Fibroblast of upper back skin (primary cell): Measurements from ENCODE around the gene POLR2J3.
"Not testable (repeated sequence)": the region's sequence is repeated elsewhere in the genome, so short reads cannot be mapped to it uniquely, and the experiment has no call there.

Source experiments
- DNase-seq: peaks from one replicate; pipeline ENCODE4 v3.0.0-alpha.2; 2013

Gene POLR2J3

GRCh38 chr7:102581722-102582121, 9.3 kb upstream of the POLR2J3 start:
- DNase-seq = not testable (repeated sequence)

- DNase-seq = not testable (repeated sequence)
Measured at GRCh38 chr7:102578486-102578885, 6.1 kb upstream of the POLR2J3 start.

- not testable (repeated sequence) for DNase-seq
Measured at GRCh38 chr7:102577315-102578240, 5.2 kb upstream of the POLR2J3 start.

- DNase-seq = not testable (repeated sequence)
Measured at GRCh38 chr7:102576363-102576762, 4.0 kb upstream of the POLR2J3 start.

- not testable (repeated sequence) for DNase-seq
Measured at GRCh38 chr7:102574607-102575006, 2.2 kb upstream of the POLR2J3 start.

GRCh38 chr7:102568620-102569019, 3.8 kb downstream of the POLR2J3 start:
- DNase-seq = not testable (repeated sequence)

GRCh38 chr7:102550808-102551422, 21.5 kb downstream of the POLR2J3 start, which contains the start of gene SPDYE2:
Gene SPDYE2 (plus strand): TSS chr7:102551226. CDS start chr7:102553256, 2,030 bp downstream.
- not testable (repeated sequence) for DNase-seq

- DNase-seq = not testable (repeated sequence)
Measured at GRCh38 chr7:102546353-102546752, 26.0 kb downstream of the POLR2J3 start.

- not testable (repeated sequence) for DNase-seq
Measured at GRCh38 chr7:102545288-102545687, 27.1 kb downstream of the POLR2J3 start.

GRCh38 chr7:102544372-102544771, 28.0 kb downstream of the POLR2J3 start:
- not testable (repeated sequence) for DNase-seq

GRCh38 chr7:102543596-102543995, 28.8 kb downstream of the POLR2J3 start, which contains the start of gene UPK3BL2:
Gene UPK3BL2 (minus strand): TSS chr7:102543696. CDS start chr7:102543636, 60 bp downstream.
- DNase-seq = not testable (repeated sequence)

- not testable (repeated sequence) for DNase-seq
Measured at GRCh38 chr7:102542771-102543170, 29.6 kb downstream of the POLR2J3 start.

- not testable (repeated sequence) for DNase-seq
Measured at GRCh38 chr7:102542083-102542482, 30.3 kb downstream of the POLR2J3 start.

GRCh38 chr7:102540604-102541003, 31.8 kb downstream of the POLR2J3 start:
- not testable (repeated sequence) for DNase-seq

GRCh38 chr7:102535062-102535615, 37.2 kb downstream of the POLR2J3 start:
- DNase-seq = not testable (repeated sequence)

GRCh38 chr7:102532127-102532526, 40.3 kb downstream of the POLR2J3 start:
- not testable (repeated sequence) for DNase-seq

- not testable (repeated sequence) for DNase-seq
Measured at GRCh38 chr7:102531583-102531982, 40.8 kb downstream of the POLR2J3 start.

- DNase-seq = not testable (repeated sequence)
Measured at GRCh38 chr7:102527822-102528793, 44.3 kb downstream of the POLR2J3 start.

- DNase-seq = not testable (repeated sequence)
Measured at GRCh38 chr7:102527182-102527581, 45.2 kb downstream of the POLR2J3 start.

- not testable (repeated sequence) for DNase-seq
Measured at GRCh38 chr7:102524803-102525202, 47.6 kb downstream of the POLR2J3 start.

GRCh38 chr7:102520797-102521196, 51.6 kb downstream of the POLR2J3 start:
- DNase-seq = not testable (repeated sequence)
